Measurements from ENCODE around the gene ARMH4.

ARMH4 gene

GRCh38 chr14:58152014-58152857, at the start of gene ARMH4:
Gene ARMH4, minus strand, starts transcription at chr14:58152213. Its CDS starts 12,855 bp downstream, at chr14:58139358.
- FAIRE-seq (peak; percentile 98), DNase-seq (ENCODE audit: low spot score) (peak; percentile 96)

- FAIRE-seq = no peak
- no peak for DNase-seq (ENCODE audit: low spot score)
These were observed 48.8 kb upstream of the ARMH4 start for GRCh38 chr14:58200846-58201245.

- DNase-seq (ENCODE audit: low spot score) (no peak), FAIRE-seq (no peak)
These were observed 48.4 kb upstream of the ARMH4 start for GRCh38 chr14:58200480-58200841.

- peak; percentile 99 for FAIRE-seq
- DNase-seq (ENCODE audit: low spot score) = peak; percentile 97
These were observed 47.9 kb upstream of the ARMH4 start, which contains the start of gene ACTR10 for GRCh38 chr14:58199726-58200479. Gene ACTR10, plus strand, starts transcription at chr14:58200149. Its CDS starts 69 bp downstream, at chr14:58200218.

- DNase-seq (ENCODE audit: low spot score) (no peak), FAIRE-seq (no peak)
These were observed 46.1 kb upstream of the ARMH4 start for GRCh38 chr14:58198086-58198485.

GRCh38 chr14:58196198-58196597, 44.2 kb upstream of the ARMH4 start:
- no peak for FAIRE-seq
- DNase-seq (ENCODE audit: low spot score) = no peak

GRCh38 chr14:58193542-58193941, 41.5 kb upstream of the ARMH4 start:
- FAIRE-seq (no peak), DNase-seq (ENCODE audit: low spot score) (no peak)

GRCh38 chr14:58191763-58192601, 40.0 kb upstream of the ARMH4 start:
- DNase-seq (ENCODE audit: low spot score) (no peak), FAIRE-seq (peak; percentile 56)

GRCh38 chr14:58189176-58189575, 37.2 kb upstream of the ARMH4 start:
- FAIRE-seq (peak; percentile 50), DNase-seq (ENCODE audit: low spot score) (no peak)

GRCh38 chr14:58177125-58177524, 25.1 kb upstream of the ARMH4 start:
- FAIRE-seq = no peak

GRCh38 chr14:58171090-58171489, 19.1 kb upstream of the ARMH4 start:
- peak; percentile 98 for DNase-seq (ENCODE audit: low spot score)
- FAIRE-seq = peak; percentile 97

More at GRCh38 chr14:58177125-58177524, 25.1 kb upstream of the ARMH4 start:
- DNase-seq (ENCODE audit: low spot score) = no peak

GRCh38 chr14:58167891-58168290, 15.9 kb upstream of the ARMH4 start:
- FAIRE-seq (no peak), DNase-seq (ENCODE audit: low spot score) (no peak)

- FAIRE-seq (peak; percentile 75), DNase-seq (ENCODE audit: low spot score) (no peak)
These were observed 15.0 kb upstream of the ARMH4 start for GRCh38 chr14:58167057-58167456.

- peak; percentile 73 for FAIRE-seq
- peak; percentile 87 for DNase-seq (ENCODE audit: low spot score)
These were observed 14.3 kb upstream of the ARMH4 start for GRCh38 chr14:58166005-58166983.

GRCh38 chr14:58160561-58160960, 8.5 kb upstream of the ARMH4 start:
- DNase-seq (ENCODE audit: low spot score) (no peak), FAIRE-seq (no peak)

GRCh38 chr14:58151133-58152013, 640 bp downstream of the ARMH4 start:
- peak; percentile 86 for FAIRE-seq
- DNase-seq (ENCODE audit: low spot score) = peak; percentile 56

- FAIRE-seq (no peak), DNase-seq (ENCODE audit: low spot score) (no peak)
These were observed 1.7 kb downstream of the ARMH4 start for GRCh38 chr14:58150243-58150805.

- DNase-seq (ENCODE audit: low spot score) (no peak), FAIRE-seq (peak; percentile 27)
These were observed 2.8 kb downstream of the ARMH4 start for GRCh38 chr14:58149196-58149595.

- FAIRE-seq (no peak), DNase-seq (ENCODE audit: low spot score) (no peak)
These were observed 5.6 kb downstream of the ARMH4 start for GRCh38 chr14:58146399-58146798.

All from urothelium cell line (cell line).